BE2C (cell line): ENCODE results near the gene FBLN1.

ENCODE experiments used
- DNase-seq: peaks from one replicate; pipeline ENCODE4 v3.0.0-alpha.2; 2020
- H3K27me3 ChIP-seq: fragments of 250-450 bp; sonication (Bioruptor Pico); 2 replicates; pipeline ENCODE4 v1.5.1; 2020; ENCODE audit warnings: mild to moderate bottlenecking
- H3K36me3 ChIP-seq: fragments of 250-450 bp; sonication (Bioruptor Pico); 2 replicates; pipeline ENCODE4 v1.5.1; 2020; ENCODE audit warnings: mild to moderate bottlenecking
- H3K4me1 ChIP-seq: fragments of 250-450 bp; sonication (Bioruptor Pico); 2 replicates; pipeline ENCODE4 v1.5.1; 2020
- H3K4me3 ChIP-seq: 2 replicates; pipeline ENCODE4 v1.5.1; 2011; ENCODE audit warnings: low read depth, low read length
- H3K9me3 ChIP-seq: fragments of 250-450 bp; sonication (Bioruptor Pico); 2 replicates; pipeline ENCODE4 v1.5.1; 2020
- CTCF ChIP-seq: IDR thresholded peaks from 2 replicates; pipeline ENCODE4 v1.5.1; 2012; ENCODE audit warnings: mild to moderate bottlenecking, low read depth, low read length

FBLN1 gene

GRCh38 chr22:45584621-45585436 is 82.1 kb downstream of the FBLN1 start:
- no peak overlapping the region for H3K4me3 ChIP-seq
- no peak for TF ChIP-seq CTCF
- DNase-seq = no peak
- H3K36me3 ChIP-seq = no peaks in the 10 kb centered on the region
- H3K9me3 ChIP-seq = no peaks in the 10 kb centered on the region
- peaks cover 10% of the 10 kb centered on the region for H3K4me1 ChIP-seq
- H3K27me3 ChIP-seq = no peaks in the 10 kb centered on the region

GRCh38 chr22:45585437-45585755 is 82.7 kb downstream of the FBLN1 start:
- no peak for TF ChIP-seq CTCF
- no peak overlapping the region for H3K4me3 ChIP-seq
- H3K36me3 ChIP-seq = no peaks in the 10 kb centered on the region
- DNase-seq = no peak
- H3K4me1 ChIP-seq = peaks cover 9% of the 10 kb centered on the region
- H3K9me3 ChIP-seq = no peaks in the 10 kb centered on the region
- H3K27me3 ChIP-seq = no peaks in the 10 kb centered on the region

- no peak overlapping the region for H3K4me3 ChIP-seq
- H3K9me3 ChIP-seq = no peaks in the 10 kb centered on the region
- no peaks in the 10 kb centered on the region for H3K36me3 ChIP-seq
- H3K4me1 ChIP-seq = peaks cover 3% of the 10 kb centered on the region; the same call in 1 of the 2 replicates
- H3K27me3 ChIP-seq = no peaks in the 10 kb centered on the region
- no peak for DNase-seq
- TF ChIP-seq CTCF = no peak
Observed at GRCh38 chr22:45585946-45586540, 83.4 kb downstream of the FBLN1 start.

GRCh38 chr22:45586651-45587405 is 84.1 kb downstream of the FBLN1 start:
- Histone ChIP-seq H3K9me3 (no peaks in the 10 kb centered on the region), H3K36me3 (no peaks in the 10 kb centered on the region), H3K4me3 (no peak overlapping the region), H3K4me1 (no peaks in the 10 kb centered on the region), H3K27me3 (no peaks in the 10 kb centered on the region)
- TF ChIP-seq CTCF = no peak
- DNase-seq = no peak

- Histone ChIP-seq H3K36me3 (no peaks in the 10 kb centered on the region), H3K4me3 (no peak overlapping the region), H3K9me3 (no peaks in the 10 kb centered on the region), H3K27me3 (no peaks in the 10 kb centered on the region), H3K4me1 (no peaks in the 10 kb centered on the region)
- no peak for TF ChIP-seq CTCF
- DNase-seq = no peak
Observed at GRCh38 chr22:45587638-45588505, 85.2 kb downstream of the FBLN1 start.
